Activated T-cell treated with anti-CD3 and anti-CD28 coated beads, Interleukin-2, amount 50 U/mL, for 24 hours (primary cell): ENCODE data around the gene ICA1.
"Not testable (repeated sequence)": the region's sequence is repeated elsewhere in the genome, so short reads cannot be mapped to it uniquely, and the experiment has no call there.

Experiments used
- DNase-seq: peaks from one replicate; pipeline ENCODE4 v3.0.0-alpha.2; 2020
- H3K27ac Mint-ChIP-seq: 2 replicates; pipeline ENCODE4 v1.8.0; 2020; ENCODE audit warnings: mild to moderate bottlenecking, mixed read lengths
- H3K27me3 Mint-ChIP-seq: 2 replicates; pipeline ENCODE4 v1.8.0; 2020; ENCODE audit warnings: mixed read lengths
- H3K36me3 Mint-ChIP-seq: 2 replicates; pipeline ENCODE4 v1.8.0; 2020; ENCODE audit warnings: low read depth, mixed read lengths
- H3K4me1 Mint-ChIP-seq: 2 replicates; pipeline ENCODE4 v1.8.0; 2020; ENCODE audit warnings: low read depth, mixed read lengths
- H3K4me3 Mint-ChIP-seq: 2 replicates; pipeline ENCODE4 v1.8.0; 2020; ENCODE audit warnings: mild to moderate bottlenecking, moderate library complexity, mixed read lengths
- H3K9me3 Mint-ChIP-seq: 2 replicates; pipeline ENCODE4 v1.8.0; 2020; ENCODE audit warnings: mixed read lengths

Gene ICA1

GRCh38 chr7:8085420-8085819, 176.5 kb downstream of the ICA1 start:
- Mint-ChIP-seq H3K36me3 (peaks cover 32% of the 10 kb centered on the region), H3K27me3 (no peaks in the 10 kb centered on the region), H3K27ac (no peak overlapping the region), H3K9me3 (no peaks in the 10 kb centered on the region), H3K4me3 (no peak overlapping the region), H3K4me1 (peaks cover 6% of the 10 kb centered on the region)
- DNase-seq: no peak

DNA sequence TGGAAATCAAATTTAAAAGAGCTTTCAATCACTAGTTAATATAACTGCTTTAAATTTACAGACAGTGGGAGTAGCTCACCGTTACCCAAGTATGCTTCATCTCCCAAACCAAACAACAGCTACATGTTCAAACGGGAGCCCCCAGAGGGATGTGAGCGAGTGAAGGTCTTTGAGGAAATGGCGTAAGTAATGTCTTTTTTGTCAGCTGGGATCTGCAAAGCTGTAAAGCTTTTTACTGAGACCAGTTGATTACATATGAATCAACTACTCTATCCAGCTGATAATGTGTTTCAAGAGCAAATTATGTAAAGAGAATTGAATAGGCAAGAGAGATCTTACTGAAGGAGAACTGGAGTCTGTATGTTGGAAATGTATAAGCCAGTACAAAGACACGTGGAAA, 177.1 kb downstream of the ICA1 start:
- no peaks in the 10 kb centered on the region for H3K9me3 Mint-ChIP-seq
- no peak overlapping the region for H3K4me3 Mint-ChIP-seq
- H3K4me1 Mint-ChIP-seq: peaks cover 3% of the 10 kb centered on the region
- DNase-seq: no peak
- H3K27ac Mint-ChIP-seq: no peak overlapping the region
- H3K27me3 Mint-ChIP-seq: no peaks in the 10 kb centered on the region
- H3K36me3 Mint-ChIP-seq: peaks cover 32% of the 10 kb centered on the region

- H3K27me3 Mint-ChIP-seq: no peaks in the 10 kb centered on the region
- H3K4me3 Mint-ChIP-seq: no peak overlapping the region
- H3K4me1 Mint-ChIP-seq: peaks cover 5% of the 10 kb centered on the region
- H3K27ac Mint-ChIP-seq: no peak overlapping the region
- no peak for DNase-seq
- H3K9me3 Mint-ChIP-seq: no peaks in the 10 kb centered on the region
- H3K36me3 Mint-ChIP-seq: peaks cover 32% of the 10 kb centered on the region
Observed at GRCh38 chr7:8082762-8083161, 179.2 kb downstream of the ICA1 start.

GRCh38 chr7:8078418-8078817, 183.5 kb downstream of the ICA1 start:
- no peak for DNase-seq
- Mint-ChIP-seq H3K27me3 (no peaks in the 10 kb centered on the region), H3K4me1 (peaks cover 3% of the 10 kb centered on the region), H3K27ac (no peak overlapping the region), H3K4me3 (no peak overlapping the region), H3K9me3 (no peaks in the 10 kb centered on the region), H3K36me3 (peaks cover 16% of the 10 kb centered on the region)

- Mint-ChIP-seq H3K9me3 (no peaks in the 10 kb centered on the region), H3K36me3 (peaks cover 48% of the 10 kb centered on the region), H3K27ac (no peak overlapping the region), H3K4me3 (no peak overlapping the region), H3K4me1 (peaks cover 46% of the 10 kb centered on the region), H3K27me3 (no peaks in the 10 kb centered on the region)
- no peak for DNase-seq
Observed at GRCh38 chr7:8070451-8071180, 191.4 kb downstream of the ICA1 start.

- Mint-ChIP-seq H3K4me3 (no peak overlapping the region), H3K27ac (peak overlapping the region; percentile 41), H3K9me3 (no peaks in the 10 kb centered on the region), H3K27me3 (no peaks in the 10 kb centered on the region), H3K4me1 (peaks cover 55% of the 10 kb centered on the region), H3K36me3 (peaks cover 45% of the 10 kb centered on the region)
- DNase-seq: no peak
Observed at GRCh38 chr7:8068892-8069686, 192.9 kb downstream of the ICA1 start.

- DNase-seq: no peak
- H3K27me3 Mint-ChIP-seq: no peaks in the 10 kb centered on the region
- no peak overlapping the region for H3K4me3 Mint-ChIP-seq
- H3K36me3 Mint-ChIP-seq: peaks cover 49% of the 10 kb centered on the region
- no peaks in the 10 kb centered on the region for H3K9me3 Mint-ChIP-seq
- no peak overlapping the region for H3K27ac Mint-ChIP-seq
- H3K4me1 Mint-ChIP-seq: peaks cover 48% of the 10 kb centered on the region
Observed at GRCh38 chr7:8065356-8065813, 196.6 kb downstream of the ICA1 start.

DNA sequence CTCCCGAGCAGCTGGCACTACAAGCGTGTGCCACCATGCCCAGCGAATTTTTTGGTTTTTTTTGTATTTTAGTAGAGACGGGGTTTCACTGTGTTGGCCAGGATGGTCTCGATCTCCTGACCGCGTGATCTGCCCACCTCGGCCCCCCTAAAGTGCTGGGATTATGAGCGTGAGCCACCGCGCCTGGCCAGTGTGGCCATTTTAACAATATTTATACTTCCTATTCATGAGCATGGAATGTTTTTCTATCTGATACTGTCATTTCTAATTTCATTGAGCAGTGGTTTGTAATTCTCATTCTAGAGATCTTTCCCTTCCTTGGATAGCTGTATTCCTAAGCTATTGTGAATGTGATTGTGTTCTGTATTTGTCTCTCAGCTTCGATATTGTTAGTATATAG, 197.1 kb downstream of the ICA1 start:
- Mint-ChIP-seq H3K27ac (no peak overlapping the region), H3K4me3 (no peak overlapping the region), H3K9me3 (no peaks in the 10 kb centered on the region), H3K4me1 (peaks cover 48% of the 10 kb centered on the region), H3K36me3 (peaks cover 54% of the 10 kb centered on the region), H3K27me3 (no peaks in the 10 kb centered on the region)
- no peak for DNase-seq

DNA sequence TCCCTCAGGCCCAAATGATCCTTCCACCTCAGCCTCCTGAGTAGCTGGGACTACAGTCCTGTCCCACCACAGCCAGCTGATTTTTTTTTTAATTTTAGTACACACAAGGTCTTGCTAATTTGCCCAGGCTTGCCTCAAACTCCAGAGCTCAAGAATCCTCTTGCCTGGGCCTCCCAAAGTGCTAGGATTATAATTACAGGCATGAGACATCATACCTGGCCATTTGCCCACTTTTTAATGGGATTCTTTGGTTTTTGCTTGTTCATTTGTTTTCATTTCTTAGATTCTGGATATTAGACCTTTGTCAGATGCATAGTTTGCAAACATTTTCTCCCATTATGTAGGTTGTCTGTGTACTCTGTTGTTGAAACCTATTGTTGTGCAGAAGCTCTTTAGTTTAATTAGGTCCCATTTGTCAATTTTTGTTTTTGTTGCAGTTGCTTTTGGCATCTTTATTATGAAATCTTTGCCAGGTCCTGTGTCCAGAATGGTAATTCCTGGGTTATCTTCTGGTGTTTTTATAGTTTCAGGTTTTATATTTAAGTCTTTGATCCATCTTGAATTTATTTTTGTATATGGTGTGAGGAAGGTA, 198.2 kb downstream of the ICA1 start:
- Mint-ChIP-seq H3K27ac (no peak overlapping the region), H3K9me3 (no peaks in the 10 kb centered on the region), H3K4me1 (peaks cover 50% of the 10 kb centered on the region), H3K27me3 (no peaks in the 10 kb centered on the region), H3K36me3 (peaks cover 57% of the 10 kb centered on the region), H3K4me3 (no peak overlapping the region)
- DNase-seq: no peak

DNA sequence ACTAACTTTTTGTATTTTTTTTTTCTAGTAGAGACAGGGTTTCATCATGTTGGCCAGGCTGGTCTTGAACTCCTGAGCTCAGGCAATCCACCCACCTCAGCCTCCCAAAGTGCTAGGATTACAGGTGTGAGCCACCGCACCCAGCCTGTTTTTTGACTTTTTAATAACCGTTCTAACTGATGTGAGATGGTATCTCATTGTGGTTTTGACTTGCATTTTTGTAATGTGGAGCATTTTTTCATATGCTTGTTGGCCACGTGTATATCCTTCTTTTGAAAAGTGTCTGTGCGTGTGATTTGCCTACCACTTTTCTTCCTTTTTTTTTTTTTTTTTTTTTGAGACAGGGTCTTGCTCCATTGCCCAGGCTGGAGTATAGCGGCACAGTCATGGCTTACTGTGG, 198.7 kb downstream of the ICA1 start:
- H3K4me3 Mint-ChIP-seq, DNase-seq, H3K9me3 Mint-ChIP-seq, H3K27ac Mint-ChIP-seq, H3K27me3 Mint-ChIP-seq: not testable (repeated sequence)
- peaks cover 53% of the 10 kb centered on the region for H3K36me3 Mint-ChIP-seq
- peaks cover 47% of the 10 kb centered on the region for H3K4me1 Mint-ChIP-seq
